ENCODE data around the gene DLGAP1. TPM values are rescaled to one million over a fixed set of nuclear protein-coding genes. Genes with fewer than 3 reads are reported as not detected.

Gene DLGAP1
- total RNA-seq, 1 donor from 2014 or later: 4.4 TPM

Small RNA genes within 50 kb of the gene (small RNA-seq; reads per million reads assigned to genes)
- gene AP005208.1 (ENCODE audit: low replicate concordance): not detected
- not detected for gene AP005403.1 (ENCODE audit: low replicate concordance)
- gene MIR6718 (ENCODE audit: low replicate concordance): not detected
- not detected for gene RN7SL39P (ENCODE audit: low replicate concordance)
- gene RNU6-831P (ENCODE audit: low replicate concordance): not detected

All from tongue (tissue), 2 donors.